Fibroblast of lung (primary cell): Measurements from ENCODE around the gene RYR1. TPM values are rescaled to one million over a fixed set of nuclear protein-coding genes. Genes with fewer than 3 reads are reported as not detected.

Experiments
- DNase-seq, 2 donors: peaks; one replicate each; pipeline versions ENCODE4 v3.0.0 to v3.0.0-alpha.2; 2010; ENCODE audit warnings: low read depth in 2 of 2
- H2AFZ ChIP-seq: 2 replicates; pipeline ENCODE4 v1.5.1; 2012; ENCODE audit warnings: low read length, control low read depth, inconsistent platforms
- H3K27ac ChIP-seq: 2 replicates; pipeline ENCODE4 v1.5.1; 2011; ENCODE audit warnings: low read length, control low read depth; ENCODE audit not compliant: insufficient read depth
- H3K27me3 ChIP-seq: 2 replicates; pipeline ENCODE4 v1.5.1; 2011; ENCODE audit warnings: mild to moderate bottlenecking, low read length; ENCODE audit not compliant: control insufficient read depth, insufficient read depth
- H3K36me3 ChIP-seq: 2 replicates; pipeline ENCODE4 v1.5.1; 2011; ENCODE audit warnings: low read length; ENCODE audit not compliant: control insufficient read depth, insufficient read depth
- H3K4me1 ChIP-seq: 2 replicates; pipeline ENCODE4 v1.5.1; 2011; ENCODE audit warnings: low read length; ENCODE audit not compliant: control insufficient read depth, insufficient read depth; ENCODE audit errors: extremely low read depth
- H3K4me2 ChIP-seq: 2 replicates; pipeline ENCODE4 v1.5.1; 2011; ENCODE audit warnings: low read length, control low read depth; ENCODE audit not compliant: insufficient read depth; ENCODE audit errors: extremely low read depth
- H3K4me3 ChIP-seq, 4 experiments: fragments of 200-600 bp in 1 of 4; sonication (generic) in 1 of 4; replicated peaks in 1 of 4; 2 replicates each; pipeline ENCODE4 v1.5.1; 2011 to 2016; ENCODE audit warnings: low read length in 4 of 4, low read depth in 3 of 4, mild to moderate bottlenecking in 3 of 4, control low read depth in 2 of 4, inconsistent platforms in 1 of 4, mixed read lengths in 1 of 4; ENCODE audit not compliant: insufficient read depth in 1 of 4; ENCODE audit errors: control extremely low read depth in 1 of 4
- H3K79me2 ChIP-seq: 2 replicates; pipeline ENCODE4 v1.5.1; 2012; ENCODE audit warnings: mild to moderate bottlenecking, low read length, inconsistent platforms; ENCODE audit not compliant: control insufficient read depth, insufficient read depth
- H3K9ac ChIP-seq: 2 replicates; pipeline ENCODE4 v1.5.1; 2011; ENCODE audit warnings: mild to moderate bottlenecking, low read length, control low read depth; ENCODE audit not compliant: insufficient read depth
- H3K9me3 ChIP-seq: 2 replicates; pipeline ENCODE4 v1.5.1; 2012; ENCODE audit warnings: low read depth, low read length; ENCODE audit not compliant: control insufficient read depth, insufficient read depth
- H4K20me1 ChIP-seq: 2 replicates; pipeline ENCODE4 v1.5.1; 2011; ENCODE audit warnings: low read length; ENCODE audit not compliant: control insufficient read depth, insufficient read depth; ENCODE audit errors: extremely low read depth
- EZH2 ChIP-seq: IDR thresholded peaks from 2 replicates; pipeline ENCODE4 v1.5.1; 2012; ENCODE audit warnings: low read length, control low read depth, mild to moderate bottlenecking; ENCODE audit errors: missing control alignments
- polyA plus RNA-seq, 2 donors: library from polyadenylated mRNA; depleted of rRNA in 1 of 2; stranded (reverse) in 1 of 2; unstranded in 1 of 2; fragments of >200 nt; gene quantifications; 2 replicates each; pipeline ENCODE4 v1.2.1, GENCODE V29; 2011 to 2012; ENCODE audit warnings: missing spikeins in 1 of 2
- total RNA-seq: library from RNA; depleted of rRNA; stranded (reverse); fragments of >200 nt; gene quantifications from 2 replicates; pipeline ENCODE4 v1.2.1, GENCODE V29; 2014
- TF ChIP-seq, protein P1 (sequence below), 2 donors: IDR thresholded peaks in 1 of 2; conservative IDR thresholded peaks in 1 of 2; 1 replicate in 1 of 2; 2 replicates in 1 of 2; pipeline ENCODE4 v1.5.1; 2011 to 2012; ENCODE audit warnings: low read length in 2 of 2, control low read depth in 1 of 2, inconsistent platforms in 1 of 2, low read depth in 1 of 2, mild to moderate bottlenecking in 1 of 2

Gene RYR1
- total and polyA plus RNA-seq, 2 donors (not counting 1 experiment from before 2014, with no cell fraction given), result under 0.01 TPM

DNA sequence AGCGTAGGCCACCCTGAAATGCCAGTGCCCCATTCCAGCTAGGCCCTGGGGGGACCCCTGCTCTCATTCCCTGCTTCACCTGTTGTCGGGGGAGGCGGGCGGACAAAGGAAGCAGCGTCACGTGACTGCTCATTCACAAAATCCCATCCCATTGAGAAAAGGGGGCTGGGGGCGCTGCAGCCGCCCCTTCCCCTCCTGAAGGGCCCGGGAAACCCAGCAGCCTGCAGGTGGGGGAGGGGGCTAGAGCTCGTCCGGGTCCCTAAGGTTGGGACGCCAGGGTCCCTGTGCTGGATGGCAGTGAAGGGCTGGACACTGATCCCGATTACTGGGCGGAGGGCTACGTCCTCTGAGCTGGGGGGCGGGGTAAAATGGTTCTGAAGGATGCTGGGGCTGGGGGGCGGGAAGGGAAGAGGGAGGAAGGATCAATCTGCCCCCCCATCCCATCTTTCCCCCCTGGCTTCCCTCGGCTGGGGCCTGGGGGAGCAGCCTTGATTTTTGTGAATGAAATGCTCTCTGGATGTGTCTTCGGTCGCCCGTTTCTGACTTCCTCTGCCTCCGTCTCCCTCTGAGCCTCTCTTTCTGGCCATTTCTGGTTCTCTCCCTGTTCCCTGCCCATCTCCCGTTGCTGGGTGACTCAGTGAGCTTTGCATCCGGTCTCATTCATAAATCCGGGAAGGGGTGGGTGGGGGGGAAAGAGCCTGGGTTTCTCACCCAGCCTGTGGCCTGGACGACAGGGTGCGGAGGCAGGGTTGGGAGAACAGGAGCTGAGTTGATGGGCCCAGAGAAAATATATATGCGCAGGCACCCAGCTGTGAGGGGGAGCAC lies 44.2 kb upstream of the RYR1 start:
- Histone ChIP-seq H3K4me2 (peak overlapping the region; percentile 99), H3K27ac (peak overlapping the region; percentile 94), H3K27me3 (no peaks in the 10 kb centered on the region), H3K4me3 (peak overlapping the region; percentile 86 to 97 (median 92)), H3K79me2 (peaks cover 14% of the 10 kb centered on the region), H3K4me1 (peaks cover 14% of the 10 kb centered on the region), H3K9me3 (no peaks in the 10 kb centered on the region), H4K20me1 (no peaks in the 10 kb centered on the region), H2AFZ (peak overlapping the region; percentile 26), H3K9ac (peak overlapping the region; percentile 88), H3K36me3 (peaks cover 16% of the 10 kb centered on the region)
- TF ChIP-seq, protein P1, sequence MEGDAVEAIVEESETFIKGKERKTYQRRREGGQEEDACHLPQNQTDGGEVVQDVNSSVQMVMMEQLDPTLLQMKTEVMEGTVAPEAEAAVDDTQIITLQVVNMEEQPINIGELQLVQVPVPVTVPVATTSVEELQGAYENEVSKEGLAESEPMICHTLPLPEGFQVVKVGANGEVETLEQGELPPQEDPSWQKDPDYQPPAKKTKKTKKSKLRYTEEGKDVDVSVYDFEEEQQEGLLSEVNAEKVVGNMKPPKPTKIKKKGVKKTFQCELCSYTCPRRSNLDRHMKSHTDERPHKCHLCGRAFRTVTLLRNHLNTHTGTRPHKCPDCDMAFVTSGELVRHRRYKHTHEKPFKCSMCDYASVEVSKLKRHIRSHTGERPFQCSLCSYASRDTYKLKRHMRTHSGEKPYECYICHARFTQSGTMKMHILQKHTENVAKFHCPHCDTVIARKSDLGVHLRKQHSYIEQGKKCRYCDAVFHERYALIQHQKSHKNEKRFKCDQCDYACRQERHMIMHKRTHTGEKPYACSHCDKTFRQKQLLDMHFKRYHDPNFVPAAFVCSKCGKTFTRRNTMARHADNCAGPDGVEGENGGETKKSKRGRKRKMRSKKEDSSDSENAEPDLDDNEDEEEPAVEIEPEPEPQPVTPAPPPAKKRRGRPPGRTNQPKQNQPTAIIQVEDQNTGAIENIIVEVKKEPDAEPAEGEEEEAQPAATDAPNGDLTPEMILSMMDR (conservative IDR thresholded peaks at IDR 0.05 in 1 of 2, IDR thresholded peaks at IDR 0.05 in 1 of 2; ENCODE audit: low read depth in 1 of 2, low read length in 2 of 2), result no peak
- TF ChIP-seq EZH2, result no peak
- DNase-seq, result peak; percentile 75 to 82

DNA sequence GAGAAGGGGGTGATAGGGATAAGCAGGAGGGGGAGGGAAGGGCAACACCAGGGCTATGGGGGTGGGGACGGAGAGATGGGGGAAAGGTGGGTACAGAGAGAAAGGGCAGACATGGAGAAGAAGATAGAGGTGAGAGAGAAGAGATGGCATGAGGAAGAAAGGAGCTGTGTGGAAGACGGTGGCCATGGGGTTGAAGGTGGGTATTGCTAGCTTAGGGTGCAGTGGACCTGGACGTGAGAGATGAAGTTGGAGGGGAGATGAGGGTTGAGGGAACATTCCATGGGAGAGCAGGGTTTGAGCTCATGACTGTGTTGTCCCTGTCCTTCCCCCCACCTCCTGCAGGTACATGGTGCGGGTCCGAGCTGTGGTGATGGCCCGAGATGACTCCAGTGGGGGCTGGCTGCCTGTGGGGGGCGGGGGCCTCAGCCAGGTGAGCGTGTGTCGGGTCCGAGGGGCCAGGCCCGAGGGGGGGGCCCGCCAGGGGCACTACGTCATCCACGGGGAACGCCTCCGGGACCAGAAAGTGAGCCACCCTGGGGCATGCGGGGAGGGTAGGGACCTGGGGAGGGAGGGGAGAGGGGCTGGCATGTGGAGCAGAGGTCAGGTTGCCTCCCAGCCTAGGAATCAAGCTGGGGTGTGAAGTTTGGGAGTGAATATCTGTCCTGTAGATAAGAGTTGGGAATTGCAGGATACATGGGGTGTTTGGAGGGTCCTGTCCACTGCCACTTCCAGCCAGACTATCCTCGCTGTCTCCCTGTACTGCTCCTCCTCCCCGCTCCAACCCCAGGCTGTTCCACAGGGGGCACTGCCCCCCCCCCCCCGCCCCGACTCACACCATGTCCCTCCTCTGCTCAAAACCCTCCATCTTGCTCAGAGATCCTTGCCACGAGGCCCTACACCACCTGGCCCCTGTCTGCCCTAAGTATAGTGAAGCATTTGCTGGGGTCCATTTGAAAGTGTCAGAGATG lies 43.2 kb upstream of the RYR1 start:
- peak overlapping the region; percentile 30 for H2AFZ ChIP-seq
- H3K9me3 ChIP-seq, result no peaks in the 10 kb centered on the region
- DNase-seq, result no peak
- TF ChIP-seq, protein P1 (conservative IDR thresholded peaks at IDR 0.05 in 1 of 2, IDR thresholded peaks at IDR 0.05 in 1 of 2; ENCODE audit: low read depth in 1 of 2, low read length in 2 of 2), result no peak
- TF ChIP-seq EZH2, result no peak
- H3K27ac ChIP-seq, result peak overlapping the region; percentile 94
- H3K79me2 ChIP-seq, result peaks cover 14% of the 10 kb centered on the region
- H3K4me3 ChIP-seq, result peak overlapping the region; percentile 43 to 88 (median 70)
- no peaks in the 10 kb centered on the region for H3K27me3 ChIP-seq
- peak overlapping the region; percentile 88 for H3K9ac ChIP-seq
- H3K4me2 ChIP-seq, result peak overlapping the region; percentile 96
- peaks cover 14% of the 10 kb centered on the region for H3K4me1 ChIP-seq
- no peaks in the 10 kb centered on the region for H4K20me1 ChIP-seq
- H3K36me3 ChIP-seq, result peaks cover 14% of the 10 kb centered on the region
